Glutamatergic neuron (in vitro differentiated cells): ENCODE data around the gene PFKFB2. TPM values are rescaled to one million over a fixed set of nuclear protein-coding genes. Genes with fewer than 3 reads are reported as not detected.

Experiments used
- DNase-seq: peaks from one replicate; pipeline ENCODE4 v3.0.0; 2022
- H3K27ac Mint-ChIP-seq: one replicate; pipeline ENCODE4 v1.8.0; 2020; ENCODE audit warnings: mild to moderate bottlenecking, mixed read lengths, inconsistent platforms; ENCODE audit not compliant: unreplicated experiment
- H3K27me3 Mint-ChIP-seq: one replicate; pipeline ENCODE4 v1.8.0; 2020; ENCODE audit warnings: mild to moderate bottlenecking, moderate library complexity, mixed read lengths, inconsistent platforms; ENCODE audit not compliant: unreplicated experiment
- H3K36me3 Mint-ChIP-seq: one replicate; pipeline ENCODE4 v1.8.0; 2020; ENCODE audit warnings: mild to moderate bottlenecking, mixed read lengths, inconsistent platforms; ENCODE audit not compliant: unreplicated experiment
- H3K4me1 Mint-ChIP-seq: one replicate; pipeline ENCODE4 v1.8.0; 2020; ENCODE audit warnings: mild to moderate bottlenecking, low read depth, mixed read lengths, inconsistent platforms; ENCODE audit not compliant: unreplicated experiment
- H3K4me3 Mint-ChIP-seq: one replicate; pipeline ENCODE4 v1.8.0; 2020; ENCODE audit warnings: mild to moderate bottlenecking, mixed read lengths, inconsistent platforms; ENCODE audit not compliant: unreplicated experiment
- H3K9me3 Mint-ChIP-seq: one replicate; pipeline ENCODE4 v1.8.0; 2020; ENCODE audit warnings: mild to moderate bottlenecking, moderate library complexity, mixed read lengths, inconsistent platforms; ENCODE audit not compliant: unreplicated experiment
- total RNA-seq: library from RNA; stranded (reverse); fragmentation: NEBNext Ultra II Directional; extraction: Animal tissue kit (Norgen Biotek cat#: 25700); gene quantifications from one replicate; pipeline ENCODE4 v1.2.1, GENCODE V29; 2021; ENCODE audit not compliant: unreplicated experiment
- TF ChIP-seq, protein P1 (sequence below): fragments of 200-600 bp; sonication (generic); IDR thresholded peaks from one replicate; pipeline ENCODE4 v1.5.0; 2021; ENCODE audit not compliant: partially characterized antibody, unreplicated experiment

The PFKFB2 gene
- total RNA-seq, 1 donor from 2014 or later, result 3.6 TPM

DNA sequence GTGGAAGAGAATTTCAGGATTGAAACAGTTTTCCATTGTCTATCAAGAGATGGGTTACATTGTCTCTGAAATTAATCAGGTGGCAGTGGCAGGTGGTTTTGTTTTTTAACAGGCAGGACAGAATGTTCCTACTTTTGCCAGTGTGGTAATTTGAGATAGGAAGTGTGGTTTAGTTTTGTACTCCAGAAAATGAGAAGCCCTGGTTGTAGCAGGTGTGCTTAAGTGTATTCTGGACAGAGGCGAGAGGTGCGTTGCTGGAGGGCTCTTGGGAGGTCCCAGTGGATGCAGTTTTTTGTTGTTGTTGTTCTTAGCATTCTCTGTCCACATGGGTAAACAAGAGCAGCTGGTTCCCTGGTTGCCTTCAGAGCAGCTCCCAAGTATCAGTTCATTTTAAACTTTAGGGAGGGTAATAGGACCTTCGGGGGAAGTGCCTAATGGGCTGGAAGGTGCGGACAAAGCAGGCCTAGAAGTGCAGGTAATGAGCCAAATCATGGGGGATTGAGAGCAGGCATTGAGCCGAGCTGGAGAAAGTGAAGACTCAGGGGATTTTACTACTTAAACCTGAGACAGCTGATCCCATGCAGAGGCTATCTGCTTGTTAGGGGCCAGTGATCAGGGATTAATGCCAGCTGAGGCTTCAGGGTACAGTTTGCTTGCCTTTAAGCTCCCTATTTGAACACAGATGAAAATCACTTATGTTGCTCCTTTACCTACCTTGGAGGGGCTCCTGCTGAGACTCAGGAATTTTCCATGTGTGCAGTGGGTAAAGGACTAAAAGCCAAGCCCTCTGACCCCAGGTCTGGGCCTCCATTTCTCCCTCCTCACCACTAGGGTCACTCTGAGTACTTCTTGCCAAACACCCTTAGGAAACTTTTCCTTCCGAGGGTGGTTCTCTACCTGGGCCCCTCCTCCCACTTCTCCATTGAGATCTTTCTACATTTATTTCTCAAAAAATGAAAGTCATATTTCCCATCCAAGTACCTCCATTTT, 6.1 kb downstream of the PFKFB2 start:
- Mint-ChIP-seq H3K27ac (peak overlapping the region; percentile 26), H3K36me3 (no peaks in the 10 kb centered on the region), H3K9me3 (no peaks in the 10 kb centered on the region), H3K27me3 (no peaks in the 10 kb centered on the region), H3K4me1 (peaks cover 8% of the 10 kb centered on the region), H3K4me3 (no peak overlapping the region)
- TF ChIP-seq, protein P1, sequence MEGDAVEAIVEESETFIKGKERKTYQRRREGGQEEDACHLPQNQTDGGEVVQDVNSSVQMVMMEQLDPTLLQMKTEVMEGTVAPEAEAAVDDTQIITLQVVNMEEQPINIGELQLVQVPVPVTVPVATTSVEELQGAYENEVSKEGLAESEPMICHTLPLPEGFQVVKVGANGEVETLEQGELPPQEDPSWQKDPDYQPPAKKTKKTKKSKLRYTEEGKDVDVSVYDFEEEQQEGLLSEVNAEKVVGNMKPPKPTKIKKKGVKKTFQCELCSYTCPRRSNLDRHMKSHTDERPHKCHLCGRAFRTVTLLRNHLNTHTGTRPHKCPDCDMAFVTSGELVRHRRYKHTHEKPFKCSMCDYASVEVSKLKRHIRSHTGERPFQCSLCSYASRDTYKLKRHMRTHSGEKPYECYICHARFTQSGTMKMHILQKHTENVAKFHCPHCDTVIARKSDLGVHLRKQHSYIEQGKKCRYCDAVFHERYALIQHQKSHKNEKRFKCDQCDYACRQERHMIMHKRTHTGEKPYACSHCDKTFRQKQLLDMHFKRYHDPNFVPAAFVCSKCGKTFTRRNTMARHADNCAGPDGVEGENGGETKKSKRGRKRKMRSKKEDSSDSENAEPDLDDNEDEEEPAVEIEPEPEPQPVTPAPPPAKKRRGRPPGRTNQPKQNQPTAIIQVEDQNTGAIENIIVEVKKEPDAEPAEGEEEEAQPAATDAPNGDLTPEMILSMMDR, result peak; percentile 29
- no peak for DNase-seq

DNA sequence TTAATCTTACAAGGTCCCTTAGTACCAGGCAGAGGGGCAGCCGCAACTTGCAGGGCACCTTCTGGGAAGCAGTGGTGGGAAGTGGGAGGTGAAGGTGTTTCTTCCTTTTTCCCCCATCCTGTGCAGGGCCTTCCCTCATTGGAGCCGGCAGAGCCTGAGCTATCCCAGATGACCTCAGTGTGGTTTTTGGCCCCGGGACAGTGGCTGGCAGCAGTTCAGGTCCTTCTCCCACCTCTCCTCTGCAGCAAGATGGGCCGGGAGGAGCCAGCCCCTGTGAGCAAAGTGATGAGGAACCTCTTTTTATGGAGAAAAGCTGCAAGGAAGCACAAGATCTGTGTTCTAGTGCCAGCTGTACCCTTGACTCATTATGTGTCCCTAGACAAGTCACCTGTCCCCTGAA, 6.8 kb downstream of the PFKFB2 start:
- no peak overlapping the region for H3K4me3 Mint-ChIP-seq
- no peaks in the 10 kb centered on the region for H3K27me3 Mint-ChIP-seq
- TF ChIP-seq, protein P1, result no peak
- no peak for DNase-seq
- H3K9me3 Mint-ChIP-seq, result no peaks in the 10 kb centered on the region
- H3K36me3 Mint-ChIP-seq, result no peaks in the 10 kb centered on the region
- no peak overlapping the region for H3K27ac Mint-ChIP-seq
- H3K4me1 Mint-ChIP-seq, result peaks cover 8% of the 10 kb centered on the region

DNA sequence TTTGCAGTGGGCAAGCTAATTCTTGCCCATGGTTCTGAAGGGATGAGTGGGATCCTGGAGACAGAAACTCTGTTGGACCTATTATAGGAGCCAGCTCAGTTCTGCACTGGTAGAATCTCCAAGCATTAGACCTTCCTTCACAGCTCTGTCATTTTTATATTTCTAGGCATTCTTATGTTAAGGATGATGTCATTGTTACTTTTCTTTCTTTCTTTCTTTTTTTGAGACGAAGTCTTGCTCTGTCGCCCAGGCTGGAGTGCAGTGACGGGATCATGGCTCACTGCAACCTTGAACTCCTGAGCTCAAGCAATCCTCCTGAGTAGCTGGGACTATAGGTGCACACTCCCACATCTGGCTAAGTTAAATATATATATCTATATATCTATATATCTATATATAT, 7.5 kb downstream of the PFKFB2 start:
- no peak for DNase-seq
- Mint-ChIP-seq H3K36me3 (no peaks in the 10 kb centered on the region), H3K9me3 (no peaks in the 10 kb centered on the region), H3K4me1 (peaks cover 8% of the 10 kb centered on the region), H3K4me3 (no peak overlapping the region), H3K27me3 (no peaks in the 10 kb centered on the region), H3K27ac (no peak overlapping the region)
- TF ChIP-seq, protein P1, result no peak

DNA sequence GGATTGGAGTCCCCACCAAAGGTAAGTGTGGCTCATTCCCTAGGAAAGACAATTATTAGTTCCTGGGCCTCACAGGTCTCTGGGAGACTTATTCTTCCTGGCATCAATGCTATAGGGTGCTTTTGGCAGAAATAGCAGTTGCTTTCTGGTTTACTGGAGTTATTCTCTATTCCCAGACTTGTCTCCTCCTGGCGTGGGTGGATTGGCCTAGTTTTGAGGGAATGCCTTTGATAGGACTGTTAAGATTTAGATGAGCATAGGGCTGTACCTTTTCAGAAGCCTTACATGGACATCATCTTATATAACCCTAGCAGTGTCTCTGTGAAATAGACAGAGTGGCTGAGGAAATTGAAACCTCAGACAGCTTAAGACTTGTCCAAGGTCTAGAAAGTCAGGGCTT, 9.0 kb downstream of the PFKFB2 start:
- H3K27me3 Mint-ChIP-seq, result no peaks in the 10 kb centered on the region
- no peaks in the 10 kb centered on the region for H3K36me3 Mint-ChIP-seq
- TF ChIP-seq, protein P1, result no peak
- peaks cover 8% of the 10 kb centered on the region for H3K4me1 Mint-ChIP-seq
- no peak for DNase-seq
- no peak overlapping the region for H3K4me3 Mint-ChIP-seq
- no peak overlapping the region for H3K27ac Mint-ChIP-seq
- H3K9me3 Mint-ChIP-seq, result no peaks in the 10 kb centered on the region

DNA sequence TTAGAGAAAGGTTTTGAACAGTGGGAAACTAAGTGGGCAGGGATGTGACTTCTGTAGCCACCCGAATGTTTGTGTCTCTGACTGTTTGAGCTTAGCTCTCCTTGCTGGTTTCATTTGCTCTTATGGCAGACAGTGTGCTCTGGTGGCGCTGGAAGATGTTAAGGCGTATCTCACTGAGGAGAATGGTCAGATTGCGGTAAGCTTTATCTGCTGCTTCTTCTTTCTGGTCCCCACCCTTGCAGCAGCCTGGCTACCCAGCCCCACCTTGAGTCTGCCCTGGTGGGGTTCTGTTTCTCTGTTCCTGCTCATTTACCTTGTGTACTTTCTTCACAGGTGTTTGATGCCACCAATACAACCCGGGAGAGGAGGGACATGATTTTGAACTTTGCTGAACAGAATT, 9.9 kb downstream of the PFKFB2 start:
- Mint-ChIP-seq H3K4me1 (peaks cover 8% of the 10 kb centered on the region), H3K27me3 (no peaks in the 10 kb centered on the region), H3K36me3 (no peaks in the 10 kb centered on the region), H3K9me3 (no peaks in the 10 kb centered on the region), H3K27ac (no peak overlapping the region), H3K4me3 (no peak overlapping the region)
- TF ChIP-seq, protein P1, result no peak
- no peak for DNase-seq
